Stimulated activated memory B cell treated with anti-CD40 and anti-IgM and Interleukin-4, amounts not matched to agents 10 μg/mL and 1 μg/mL and 100 μg/mL, for 72 hours (primary cell): ENCODE measurements around the gene RANBP2.

Source experiments
- ATAC-seq: fragments of 150-1000 bp; cut with Tn5 transposase; 2 replicates; pipeline ENCODE4 v1.10.0; 2021
- H3K27ac Mint-ChIP-seq: one replicate; pipeline ENCODE4 v1.8.0; 2022; ENCODE audit warnings: mild to moderate bottlenecking, mixed read lengths
- H3K27me3 Mint-ChIP-seq: one replicate; pipeline ENCODE4 v1.8.0; 2022; ENCODE audit warnings: mixed read lengths
- H3K36me3 Mint-ChIP-seq: one replicate; pipeline ENCODE4 v1.8.0; 2022; ENCODE audit warnings: mixed read lengths
- H3K4me1 Mint-ChIP-seq: one replicate; pipeline ENCODE4 v1.8.0; 2022; ENCODE audit warnings: mixed read lengths
- H3K4me3 Mint-ChIP-seq: one replicate; pipeline ENCODE4 v1.8.0; 2022; ENCODE audit warnings: mild to moderate bottlenecking, moderate library complexity, mixed read lengths
- H3K9me3 Mint-ChIP-seq: one replicate; pipeline ENCODE4 v1.8.0; 2022; ENCODE audit warnings: mixed read lengths

Gene RANBP2

GRCh38 chr2:108809936-108810335, 90.7 kb downstream of the RANBP2 start:
- Mint-ChIP-seq H3K4me1 (peaks cover 7% of the 10 kb centered on the region), H3K36me3 (peaks cover 67% of the 10 kb centered on the region), H3K4me3 (no peak overlapping the region), H3K9me3 (peaks cover 15% of the 10 kb centered on the region), H3K27me3 (no peaks in the 10 kb centered on the region), H3K27ac (no peak overlapping the region)
- ATAC-seq = no peak

- Mint-ChIP-seq H3K4me1 (peaks cover 7% of the 10 kb centered on the region), H3K4me3 (no peak overlapping the region), H3K27ac (no peak overlapping the region), H3K9me3 (peaks cover 15% of the 10 kb centered on the region), H3K36me3 (peaks cover 66% of the 10 kb centered on the region), H3K27me3 (no peaks in the 10 kb centered on the region)
- no peak for ATAC-seq
Measured at GRCh38 chr2:108810993-108811957, 92.0 kb downstream of the RANBP2 start.

GRCh38 chr2:108813732-108814131, 94.5 kb downstream of the RANBP2 start:
- no peaks in the 10 kb centered on the region for H3K27me3 Mint-ChIP-seq
- H3K36me3 Mint-ChIP-seq = peaks cover 62% of the 10 kb centered on the region
- no peak overlapping the region for H3K4me3 Mint-ChIP-seq
- no peak overlapping the region for H3K27ac Mint-ChIP-seq
- peaks cover 4% of the 10 kb centered on the region for H3K4me1 Mint-ChIP-seq
- ATAC-seq = no peak
- peaks cover 13% of the 10 kb centered on the region for H3K9me3 Mint-ChIP-seq

- H3K27me3 Mint-ChIP-seq = no peaks in the 10 kb centered on the region
- peaks cover 7% of the 10 kb centered on the region for H3K9me3 Mint-ChIP-seq
- no peak overlapping the region for H3K4me3 Mint-ChIP-seq
- peaks cover 49% of the 10 kb centered on the region for H3K36me3 Mint-ChIP-seq
- no peak overlapping the region for H3K27ac Mint-ChIP-seq
- no peaks in the 10 kb centered on the region for H3K4me1 Mint-ChIP-seq
- ATAC-seq = no peak
Measured at GRCh38 chr2:108820482-108820881, 101.2 kb downstream of the RANBP2 start.

- no peaks in the 10 kb centered on the region for H3K27me3 Mint-ChIP-seq
- peaks cover 44% of the 10 kb centered on the region for H3K36me3 Mint-ChIP-seq
- no peak for ATAC-seq
- H3K9me3 Mint-ChIP-seq = peaks cover 7% of the 10 kb centered on the region
- H3K4me1 Mint-ChIP-seq = no peaks in the 10 kb centered on the region
- no peak overlapping the region for H3K4me3 Mint-ChIP-seq
- no peak overlapping the region for H3K27ac Mint-ChIP-seq
Measured at GRCh38 chr2:108823286-108823685, 104.0 kb downstream of the RANBP2 start.

- peaks cover 7% of the 10 kb centered on the region for H3K9me3 Mint-ChIP-seq
- H3K4me1 Mint-ChIP-seq = no peaks in the 10 kb centered on the region
- H3K4me3 Mint-ChIP-seq = no peak overlapping the region
- H3K27me3 Mint-ChIP-seq = no peaks in the 10 kb centered on the region
- ATAC-seq = no peak
- H3K36me3 Mint-ChIP-seq = peaks cover 36% of the 10 kb centered on the region
- H3K27ac Mint-ChIP-seq = no peak overlapping the region
Measured at GRCh38 chr2:108824316-108825070, 105.2 kb downstream of the RANBP2 start.

- Mint-ChIP-seq H3K9me3 (peaks cover under 1% of the 10 kb centered on the region), H3K27ac (no peak overlapping the region), H3K27me3 (no peaks in the 10 kb centered on the region), H3K36me3 (peaks cover 29% of the 10 kb centered on the region), H3K4me3 (no peak overlapping the region), H3K4me1 (no peaks in the 10 kb centered on the region)
- no peak for ATAC-seq
Measured at GRCh38 chr2:108825254-108825653, 106.0 kb downstream of the RANBP2 start.

GRCh38 chr2:108825736-108826135, 106.5 kb downstream of the RANBP2 start:
- Mint-ChIP-seq H3K9me3 (no peaks in the 10 kb centered on the region), H3K36me3 (peaks cover 26% of the 10 kb centered on the region), H3K4me3 (no peak overlapping the region), H3K4me1 (no peaks in the 10 kb centered on the region), H3K27ac (no peak overlapping the region), H3K27me3 (no peaks in the 10 kb centered on the region)
- ATAC-seq = no peak

GRCh38 chr2:108829578-108830310, 110.5 kb downstream of the RANBP2 start:
- Mint-ChIP-seq H3K4me3 (no peak overlapping the region), H3K4me1 (peaks cover 8% of the 10 kb centered on the region), H3K27me3 (no peaks in the 10 kb centered on the region), H3K27ac (no peak overlapping the region), H3K36me3 (peaks cover 30% of the 10 kb centered on the region), H3K9me3 (no peaks in the 10 kb centered on the region)
- no peak for ATAC-seq

- no peak overlapping the region for H3K4me3 Mint-ChIP-seq
- no peak overlapping the region for H3K27ac Mint-ChIP-seq
- H3K36me3 Mint-ChIP-seq = peaks cover 36% of the 10 kb centered on the region
- peaks cover 8% of the 10 kb centered on the region for H3K4me1 Mint-ChIP-seq
- ATAC-seq = no peak
- H3K9me3 Mint-ChIP-seq = peaks cover 6% of the 10 kb centered on the region
- H3K27me3 Mint-ChIP-seq = no peaks in the 10 kb centered on the region
Measured at GRCh38 chr2:108833219-108833618, 113.9 kb downstream of the RANBP2 start.

- H3K27me3 Mint-ChIP-seq = no peaks in the 10 kb centered on the region
- peaks cover 8% of the 10 kb centered on the region for H3K4me1 Mint-ChIP-seq
- no peak overlapping the region for H3K4me3 Mint-ChIP-seq
- no peak overlapping the region for H3K27ac Mint-ChIP-seq
- no peak for ATAC-seq
- peaks cover 41% of the 10 kb centered on the region for H3K36me3 Mint-ChIP-seq
- H3K9me3 Mint-ChIP-seq = peaks cover 6% of the 10 kb centered on the region
Measured at GRCh38 chr2:108834620-108835019, 115.3 kb downstream of the RANBP2 start.

- Mint-ChIP-seq H3K4me1 (peaks cover 8% of the 10 kb centered on the region), H3K9me3 (peaks cover 6% of the 10 kb centered on the region), H3K36me3 (peaks cover 45% of the 10 kb centered on the region), H3K4me3 (no peak overlapping the region), H3K27me3 (no peaks in the 10 kb centered on the region), H3K27ac (no peak overlapping the region)
- no peak for ATAC-seq
Measured at GRCh38 chr2:108835040-108835439, 115.8 kb downstream of the RANBP2 start.
